Left ventricle myocardium inferior (tissue), 1 donor: Measurements from ENCODE around the gene EIF3B. TPM values are rescaled to one million over a fixed set of nuclear protein-coding genes. Genes with fewer than 3 reads are reported as not detected.

ENCODE experiments used
- DNase-seq: peaks from one replicate; pipeline ENCODE4 v3.0.0-alpha.2; 2020
- H3K27ac ChIP-seq: fragments of 200-600 bp; replicated peaks from 2 replicates; pipeline ENCODE4 v1.8.0; 2021
- H3K27me3 ChIP-seq: fragments of 200-600 bp; 2 replicates; pipeline ENCODE4 v1.8.0; 2021; ENCODE audit warnings: low read depth
- H3K36me3 ChIP-seq: fragments of 200-600 bp; 2 replicates; pipeline ENCODE4 v1.8.0; 2021
- H3K4me1 ChIP-seq: fragments of 200-600 bp; 2 replicates; pipeline ENCODE4 v1.8.0; 2021
- H3K4me3 ChIP-seq: fragments of 200-600 bp; 2 replicates; pipeline ENCODE4 v1.8.0; 2021; ENCODE audit warnings: mild to moderate bottlenecking, moderate library complexity
- H3K9me3 ChIP-seq: fragments of 200-600 bp; replicated peaks from 2 replicates; pipeline ENCODE4 v1.8.0; 2021
- intact Hi-C: fragments of 100-400 bp; cut with micrococcal nuclease; formaldehyde crosslinking; loops from one replicate; pipeline ENCODE4 v1.11.0; 2022
- total RNA-seq: library from RNA; stranded (reverse); fragmentation: NEBNext Ultra II Directional; extraction: Animal tissue kit (Norgen Biotek cat#: 25700); gene quantifications from one replicate; pipeline ENCODE4 v1.2.1, GENCODE V29; 2021
- TF ChIP-seq, protein P1 (sequence below): fragments of 200-600 bp; IDR thresholded peaks from 2 replicates; pipeline ENCODE4 v1.8.0; 2021; ENCODE audit warnings: antibody characterized with exemption, mild to moderate bottlenecking, borderline replicate concordance
- donor health status: DM: no; HTN: yes; CAD: no; lungs with severe emphysema.

EIF3B gene
- total RNA-seq, 1 donor from 2014 or later, result 68.9 TPM

DNA sequence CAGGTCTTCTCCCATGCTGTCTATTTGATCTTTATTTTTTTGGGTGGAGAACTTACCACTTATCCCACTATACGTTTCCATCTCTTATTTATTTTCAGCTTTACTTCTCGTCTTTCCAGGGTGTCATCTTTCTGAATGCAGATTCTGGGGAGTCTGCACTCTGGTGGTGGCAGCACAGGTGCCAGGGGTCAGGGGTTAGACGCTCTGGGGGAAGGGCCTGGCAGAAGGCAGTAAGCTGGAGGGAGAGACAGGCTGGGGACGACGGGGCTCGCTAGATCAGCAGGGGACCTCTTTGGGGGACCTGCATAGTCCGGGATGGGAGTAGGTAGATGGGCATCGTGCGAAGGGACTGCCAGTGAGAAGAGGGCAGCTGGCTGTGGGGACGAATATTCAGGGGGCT lies 71.1 kb downstream of the EIF3B start:
- peaks cover 4% of the 10 kb centered on the region for H3K36me3 ChIP-seq
- TF ChIP-seq, protein P1, sequence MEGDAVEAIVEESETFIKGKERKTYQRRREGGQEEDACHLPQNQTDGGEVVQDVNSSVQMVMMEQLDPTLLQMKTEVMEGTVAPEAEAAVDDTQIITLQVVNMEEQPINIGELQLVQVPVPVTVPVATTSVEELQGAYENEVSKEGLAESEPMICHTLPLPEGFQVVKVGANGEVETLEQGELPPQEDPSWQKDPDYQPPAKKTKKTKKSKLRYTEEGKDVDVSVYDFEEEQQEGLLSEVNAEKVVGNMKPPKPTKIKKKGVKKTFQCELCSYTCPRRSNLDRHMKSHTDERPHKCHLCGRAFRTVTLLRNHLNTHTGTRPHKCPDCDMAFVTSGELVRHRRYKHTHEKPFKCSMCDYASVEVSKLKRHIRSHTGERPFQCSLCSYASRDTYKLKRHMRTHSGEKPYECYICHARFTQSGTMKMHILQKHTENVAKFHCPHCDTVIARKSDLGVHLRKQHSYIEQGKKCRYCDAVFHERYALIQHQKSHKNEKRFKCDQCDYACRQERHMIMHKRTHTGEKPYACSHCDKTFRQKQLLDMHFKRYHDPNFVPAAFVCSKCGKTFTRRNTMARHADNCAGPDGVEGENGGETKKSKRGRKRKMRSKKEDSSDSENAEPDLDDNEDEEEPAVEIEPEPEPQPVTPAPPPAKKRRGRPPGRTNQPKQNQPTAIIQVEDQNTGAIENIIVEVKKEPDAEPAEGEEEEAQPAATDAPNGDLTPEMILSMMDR, result no peak
- intact Hi-C loops, result no loop called here
- H3K27me3 ChIP-seq, result no peaks in the 10 kb centered on the region
- peaks cover 7% of the 10 kb centered on the region for H3K9me3 ChIP-seq
- H3K4me3 ChIP-seq, result no peak overlapping the region
- DNase-seq, result no peak
- H3K27ac ChIP-seq, result no peak overlapping the region
- no peaks in the 10 kb centered on the region for H3K4me1 ChIP-seq

Other genes starting within 250 kb of the EIF3B start
- 16.2 TPM for gene MAD1L1, start 121.9 kb upstream of the EIF3B start, total RNA-seq
- 19.9 TPM for gene MRM2, start 112.6 kb upstream of the EIF3B start, total RNA-seq
- gene NUDT1, start 112.6 kb upstream of the EIF3B start, total RNA-seq, result 12.5 TPM
- 16.8 TPM for gene SNX8, start 40.4 kb upstream of the EIF3B start, total RNA-seq
- gene CHST12, start 48.8 kb downstream of the EIF3B start, total RNA-seq, result 15.3 TPM
- gene GRIFIN, start 121.6 kb downstream of the EIF3B start, total RNA-seq, result not detected
- gene LFNG, start 164.9 kb downstream of the EIF3B start, total RNA-seq, result 5.2 TPM
- 13.7 TPM for gene BRAT1, start 200.7 kb downstream of the EIF3B start, total RNA-seq
- 11.5 TPM for gene IQCE, start 204.2 kb downstream of the EIF3B start, total RNA-seq